GM21526 (cell line): ENCODE measurements around the gene DERL3.

Experiments used
- ATAC-seq: cut with Tn5 transposase; IDR thresholded peaks from one replicate; pipeline ENCODE4 v1.9.1; 2021; ENCODE audit warnings: moderate library complexity; ENCODE audit not compliant: unreplicated experiment, low FRiP score

Gene DERL3

DNA sequence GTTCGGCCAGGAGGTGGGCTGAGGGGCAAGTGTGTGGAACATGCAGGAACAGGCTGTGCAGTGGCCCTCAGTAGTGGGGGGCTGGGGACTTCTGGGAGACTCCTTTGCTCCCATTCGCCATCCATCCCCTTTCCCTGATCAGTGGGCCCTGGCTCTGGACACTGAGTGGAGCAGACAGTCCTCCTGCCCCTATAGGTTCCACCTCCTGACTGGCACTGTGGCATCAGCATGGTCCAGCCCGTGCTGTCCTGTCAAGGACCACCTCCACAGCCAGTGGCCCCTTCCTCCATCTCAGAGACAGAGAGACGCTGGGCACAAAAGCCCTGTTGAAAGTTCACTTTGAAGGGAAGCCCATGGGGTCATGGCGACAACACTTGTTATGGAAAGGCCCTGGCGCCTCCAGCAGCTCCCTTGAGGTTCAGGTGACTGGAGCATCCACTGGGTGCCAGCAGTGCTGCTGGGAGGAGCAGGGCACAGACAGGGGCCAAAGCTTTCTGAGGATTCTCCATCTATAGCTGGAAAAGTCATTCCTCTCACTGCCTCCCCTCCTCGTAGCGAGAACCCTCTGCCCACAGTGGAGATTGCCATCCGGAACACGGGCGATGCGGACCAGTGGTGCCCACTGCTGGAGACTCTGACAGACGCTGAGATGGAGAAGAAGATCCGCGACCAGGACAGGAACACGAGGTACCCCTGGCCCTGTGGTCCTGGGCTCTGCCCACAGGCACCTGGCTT is 5.6 kb downstream of the DERL3 start:
- ATAC-seq: no peak

DNA sequence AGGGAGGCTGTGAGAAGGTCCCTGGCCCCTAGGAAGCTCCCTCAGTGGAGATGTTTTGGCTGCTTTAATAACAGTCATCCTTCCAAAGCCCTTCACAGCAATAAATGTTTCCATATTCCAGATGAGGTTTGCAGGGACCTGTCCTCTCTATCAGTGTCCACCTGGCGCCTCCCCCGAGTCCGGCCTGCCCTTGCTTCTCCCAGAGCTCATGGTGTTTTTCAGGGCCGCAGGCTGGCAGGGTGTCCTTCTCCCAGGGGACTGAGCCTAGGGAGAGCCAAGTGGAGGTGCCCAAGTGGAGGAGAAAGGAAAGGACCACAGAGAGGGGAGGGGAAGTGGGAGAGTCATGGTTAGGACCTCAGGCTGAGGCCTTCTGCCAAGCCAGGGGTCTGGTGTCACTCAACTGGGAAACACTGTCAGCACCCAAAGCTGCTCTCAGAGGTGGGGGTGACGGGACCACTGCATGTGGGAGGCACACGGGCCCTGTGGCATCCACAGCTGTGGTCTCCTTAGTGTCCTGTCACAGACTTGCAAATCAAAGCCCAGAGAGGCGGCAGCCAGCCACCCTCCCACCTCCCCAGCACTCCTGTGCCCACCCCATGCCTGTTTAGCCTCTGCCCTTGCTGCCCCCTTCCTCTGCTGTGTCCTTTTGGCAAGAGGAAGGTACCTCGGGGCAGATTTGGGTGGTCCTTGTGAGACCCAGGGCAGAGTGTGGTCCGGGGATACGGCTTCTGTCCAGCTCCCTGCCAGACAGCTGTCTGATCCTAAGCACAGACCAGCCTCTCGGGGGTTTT is 6.4 kb downstream of the DERL3 start:
- ATAC-seq: no peak

DNA sequence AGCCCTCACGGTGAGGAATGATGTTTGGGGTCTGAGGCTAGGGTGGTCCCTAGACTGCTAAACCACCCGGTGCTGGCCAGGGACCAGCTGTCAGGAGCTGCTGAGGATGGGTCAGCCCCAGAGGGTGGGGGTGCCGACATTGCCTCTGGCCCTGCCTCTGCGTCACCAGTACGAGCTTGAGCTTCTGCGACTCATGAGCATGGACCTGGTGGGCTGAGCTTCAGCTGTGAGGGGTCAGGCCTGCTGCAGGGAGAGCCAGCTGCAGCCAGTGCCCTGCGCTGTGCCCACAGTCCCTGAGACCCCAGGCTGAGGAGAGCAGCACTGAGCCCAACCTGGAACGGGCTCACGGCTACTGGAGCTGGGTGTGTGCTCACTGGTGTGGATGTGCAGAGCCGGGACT is 7.0 kb downstream of the DERL3 start:
- ATAC-seq: no peak

DNA sequence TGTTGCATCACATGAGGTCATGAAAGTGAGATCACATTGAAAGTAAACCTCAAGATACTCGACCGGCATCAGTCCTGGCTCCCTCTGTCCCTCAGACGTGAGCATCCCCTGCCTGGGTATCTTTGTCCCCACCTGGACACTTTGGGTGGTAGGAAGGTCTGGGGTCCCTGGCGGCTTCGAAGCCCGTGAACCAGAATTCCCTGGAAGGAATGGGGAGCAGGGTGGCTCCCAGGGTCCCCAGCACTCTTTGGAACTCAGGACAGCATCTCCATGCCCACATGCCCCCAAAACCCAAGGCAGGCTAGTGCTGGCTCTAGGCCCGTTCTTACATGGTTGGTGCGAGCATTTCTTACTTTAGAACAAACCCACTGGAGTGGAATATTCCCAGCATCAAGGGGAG is 7.5 kb downstream of the DERL3 start:
- ATAC-seq: no peak

- no peak for ATAC-seq
Observed at GRCh38 chr22:23829845-23830372, 8.9 kb downstream of the DERL3 start.

- no peak for ATAC-seq
Observed at GRCh38 chr22:23828800-23829680, 9.8 kb downstream of the DERL3 start.

GRCh38 chr22:23827351-23827995 is 11.3 kb downstream of the DERL3 start:
- ATAC-seq: no peak

- ATAC-seq: no peak
Observed at GRCh38 chr22:23826510-23827350, 12.1 kb downstream of the DERL3 start.

- no peak for ATAC-seq
Observed at GRCh38 chr22:23825246-23825905, 13.4 kb downstream of the DERL3 start.

DNA sequence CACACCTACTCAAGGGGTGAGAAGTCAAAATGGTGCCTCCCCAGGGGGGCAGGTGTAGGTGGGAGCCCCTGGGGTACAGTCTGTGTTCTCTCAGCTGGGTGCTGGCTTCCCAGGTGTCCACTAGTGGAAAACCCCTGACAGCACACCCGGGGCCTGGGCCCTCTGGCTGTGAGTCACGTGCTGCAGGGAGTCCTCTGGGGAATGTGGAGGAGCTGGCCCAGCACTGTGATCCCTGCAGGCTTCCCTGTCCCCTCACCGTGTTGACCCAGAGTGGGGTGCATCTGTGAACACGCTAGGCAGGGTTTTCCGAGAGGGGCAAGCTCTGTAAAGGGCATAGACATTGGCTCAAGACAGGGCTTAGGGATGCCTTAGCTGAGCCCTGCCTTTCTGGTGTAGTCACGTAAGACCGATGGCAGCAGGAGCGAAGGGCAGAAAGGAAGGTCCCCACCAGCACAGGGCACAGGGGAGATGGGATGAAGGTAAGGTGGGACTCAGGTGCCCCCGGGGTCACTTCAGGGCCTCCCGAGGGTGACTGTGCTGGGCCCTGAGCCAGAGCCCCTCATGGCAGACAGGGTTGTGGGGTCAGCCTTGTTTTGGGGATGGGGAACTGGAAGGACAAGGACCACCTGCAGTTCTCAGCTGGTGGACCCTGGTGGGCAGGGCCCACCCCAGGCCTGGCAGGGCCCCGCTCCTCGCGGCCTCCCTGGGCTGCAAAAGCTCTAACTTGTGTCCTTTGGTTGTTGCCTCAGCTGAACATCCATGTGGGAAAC is 14.1 kb downstream of the DERL3 start:
- no peak for ATAC-seq

GRCh38 chr22:23823331-23823791 is 15.4 kb downstream of the DERL3 start:
- no peak for ATAC-seq

DNA sequence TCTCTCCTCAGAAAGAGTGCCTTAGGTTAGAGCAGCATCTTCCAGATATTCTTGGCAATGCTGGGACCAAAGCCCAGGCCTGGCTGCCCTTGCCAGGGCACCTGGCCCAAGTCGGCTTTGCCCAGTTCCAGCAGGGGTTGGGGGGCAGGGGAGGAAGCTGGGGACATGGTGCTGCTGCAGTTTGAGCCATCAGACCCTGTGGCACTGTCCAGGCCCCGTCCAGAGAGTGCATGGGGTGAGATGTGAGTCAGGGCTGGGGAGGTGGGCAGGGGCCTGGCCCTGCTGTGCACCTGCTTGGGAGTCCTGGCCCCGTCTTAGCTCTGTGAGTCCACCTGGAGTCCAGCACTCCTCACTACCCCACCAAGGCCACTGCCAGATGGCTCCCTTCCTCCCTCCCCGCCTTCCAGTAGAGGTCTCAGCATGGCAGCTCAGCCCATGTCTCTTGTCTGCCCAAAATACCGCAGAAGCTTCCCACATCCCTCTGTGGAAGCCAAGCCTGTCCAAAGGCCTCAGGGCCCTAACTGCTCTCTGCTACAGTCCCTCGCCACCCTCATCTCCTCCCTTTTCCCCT is 16.6 kb downstream of the DERL3 start:
- no peak for ATAC-seq

DNA sequence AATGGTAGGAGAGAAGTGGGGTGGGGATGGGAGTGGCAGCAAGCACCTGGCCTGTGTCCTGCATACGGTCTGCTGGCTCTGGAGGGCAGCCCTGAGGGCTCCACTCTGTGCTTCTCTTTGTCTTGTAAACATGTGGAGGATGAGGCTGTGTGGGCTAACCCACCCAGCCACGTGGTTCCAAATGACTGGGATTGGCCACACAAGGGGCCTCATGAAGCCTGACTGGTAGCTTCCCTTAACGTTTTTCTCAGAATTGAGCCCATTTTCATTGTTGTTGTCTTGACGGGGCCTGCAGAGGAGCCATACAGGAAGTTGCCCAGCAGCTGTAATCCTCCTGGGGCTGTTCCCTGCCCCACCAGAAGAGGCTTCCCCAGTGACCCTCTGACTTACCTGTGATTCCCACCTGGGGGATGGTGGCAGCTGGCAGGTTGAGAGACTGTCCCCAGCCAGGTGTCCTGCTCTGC is 18.0 kb downstream of the DERL3 start:
- no peak for ATAC-seq

GRCh38 chr22:23818541-23818940 is 20.3 kb downstream of the DERL3 start:
- no peak for ATAC-seq

GRCh38 chr22:23817146-23817545 is 21.7 kb downstream of the DERL3 start:
- ATAC-seq: no peak

DNA sequence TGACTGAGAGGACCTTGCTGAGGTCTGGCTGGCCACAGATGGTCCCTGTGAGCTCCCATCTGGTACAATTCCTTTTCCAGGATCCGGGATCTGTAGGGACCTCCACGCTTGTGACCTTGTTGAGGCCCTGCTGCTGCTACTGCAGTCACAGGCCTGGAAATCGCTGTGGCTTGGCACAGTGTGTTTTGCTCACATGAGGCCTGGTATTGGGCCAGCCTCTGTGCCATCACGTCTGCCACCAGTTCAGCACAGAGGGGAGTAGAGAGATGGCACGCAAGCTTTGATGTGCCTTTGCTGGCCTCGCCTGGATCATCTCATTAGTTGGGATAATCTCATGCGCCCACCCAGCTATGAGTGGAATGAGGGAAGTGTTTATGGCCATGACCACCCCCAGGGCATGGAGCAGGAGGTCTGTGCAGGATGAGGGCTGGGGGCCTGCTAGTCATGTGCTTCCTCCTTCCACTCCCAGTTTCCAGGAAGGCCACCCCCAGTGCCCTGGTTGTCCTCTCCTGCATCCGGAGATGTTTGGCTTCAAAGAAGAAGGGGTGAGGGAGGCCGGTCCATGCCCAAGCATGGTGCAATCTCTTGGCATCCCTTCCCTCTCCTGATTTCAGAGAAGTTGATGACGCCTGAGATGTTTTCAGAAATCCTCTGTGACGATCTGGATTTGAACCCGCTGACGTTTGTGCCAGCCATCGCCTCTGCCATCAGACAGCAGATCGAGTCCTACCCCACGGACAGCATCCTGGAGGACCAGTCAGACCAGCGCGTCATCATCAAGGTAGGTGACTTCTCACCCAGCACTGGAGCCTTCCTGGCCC is 22.4 kb downstream of the DERL3 start:
- no peak for ATAC-seq
